Mesothelial cell of epicardium (in vitro differentiated cells): ENCODE results near the gene PLEKHM3. TPM values are rescaled to one million over a fixed set of nuclear protein-coding genes. Genes with fewer than 3 reads are reported as not detected.

Source experiments
- DNase-seq, 2 experiments: peaks; one replicate each; pipeline ENCODE4 v3.0.0; 2021; ENCODE audit warnings: low spot score in 2 of 2; ENCODE audit not compliant: unreplicated experiment in 2 of 2
- H3K27ac Mint-ChIP-seq: 2 replicates; pipeline ENCODE4 v1.8.0; 2021; ENCODE audit warnings: mixed read lengths
- H3K27me3 Mint-ChIP-seq: 2 replicates; pipeline ENCODE4 v1.8.0; 2021; ENCODE audit warnings: low read depth, mixed read lengths
- H3K36me3 Mint-ChIP-seq: 2 replicates; pipeline ENCODE4 v1.8.0; 2021; ENCODE audit warnings: mixed read lengths
- H3K4me1 Mint-ChIP-seq: 2 replicates; pipeline ENCODE4 v1.8.0; 2021; ENCODE audit warnings: mixed read lengths
- H3K4me3 Mint-ChIP-seq: 2 replicates; pipeline ENCODE4 v1.8.0; 2021; ENCODE audit warnings: mild to moderate bottlenecking, moderate library complexity, mixed read lengths
- H3K9me3 Mint-ChIP-seq: 2 replicates; pipeline ENCODE4 v1.8.0; 2021; ENCODE audit warnings: mixed read lengths
- CTCF ChIP-seq: fragments of 200-600 bp; sonication (generic); IDR thresholded peaks from one replicate; pipeline ENCODE4 v1.5.0; 2021; ENCODE audit warnings: antibody characterized with exemption; ENCODE audit not compliant: unreplicated experiment
- total RNA-seq: library from RNA; stranded (reverse); gene quantifications from 3 replicates; pipeline ENCODE4 v1.2.1, GENCODE V29; 2021

PLEKHM3 gene
- total RNA-seq, 1 donor from 2014 or later = 16.2 TPM

GRCh38 chr2:207932106-207932505, 93.2 kb downstream of the PLEKHM3 start:
- no peak for TF ChIP-seq CTCF
- peaks cover 1% of the 10 kb centered on the region for H3K4me1 Mint-ChIP-seq
- H3K9me3 Mint-ChIP-seq = no peaks in the 10 kb centered on the region
- H3K27me3 Mint-ChIP-seq = no peaks in the 10 kb centered on the region
- no peak for DNase-seq
- H3K4me3 Mint-ChIP-seq = no peak overlapping the region
- peaks cover 8% of the 10 kb centered on the region for H3K36me3 Mint-ChIP-seq
- no peak overlapping the region for H3K27ac Mint-ChIP-seq

- Mint-ChIP-seq H3K27ac (no peak overlapping the region), H3K4me3 (no peak overlapping the region), H3K4me1 (peaks cover 15% of the 10 kb centered on the region), H3K27me3 (no peaks in the 10 kb centered on the region), H3K9me3 (no peaks in the 10 kb centered on the region), H3K36me3 (peaks cover 8% of the 10 kb centered on the region)
- TF ChIP-seq CTCF = no peak
- no peak for DNase-seq
Observed at GRCh38 chr2:207930747-207931146, 94.6 kb downstream of the PLEKHM3 start.

GRCh38 chr2:207929923-207930322, 95.4 kb downstream of the PLEKHM3 start:
- TF ChIP-seq CTCF = no peak
- DNase-seq = no peak
- H3K27me3 Mint-ChIP-seq = no peaks in the 10 kb centered on the region
- H3K27ac Mint-ChIP-seq = no peak overlapping the region
- no peaks in the 10 kb centered on the region for H3K9me3 Mint-ChIP-seq
- H3K36me3 Mint-ChIP-seq = peaks cover 8% of the 10 kb centered on the region
- H3K4me1 Mint-ChIP-seq = peaks cover 15% of the 10 kb centered on the region
- no peak overlapping the region for H3K4me3 Mint-ChIP-seq

GRCh38 chr2:207928079-207928478, 97.2 kb downstream of the PLEKHM3 start:
- H3K9me3 Mint-ChIP-seq = no peaks in the 10 kb centered on the region
- no peaks in the 10 kb centered on the region for H3K27me3 Mint-ChIP-seq
- H3K36me3 Mint-ChIP-seq = peaks cover 8% of the 10 kb centered on the region
- DNase-seq = no peak
- peaks cover 15% of the 10 kb centered on the region for H3K4me1 Mint-ChIP-seq
- no peak overlapping the region for H3K4me3 Mint-ChIP-seq
- no peak for TF ChIP-seq CTCF
- no peak overlapping the region for H3K27ac Mint-ChIP-seq

- TF ChIP-seq CTCF = no peak
- Mint-ChIP-seq H3K9me3 (no peaks in the 10 kb centered on the region), H3K27me3 (no peaks in the 10 kb centered on the region), H3K4me1 (peaks cover 15% of the 10 kb centered on the region), H3K27ac (no peak overlapping the region), H3K36me3 (peaks cover 13% of the 10 kb centered on the region), H3K4me3 (no peak overlapping the region)
- DNase-seq = no peak
Observed at GRCh38 chr2:207926989-207927300, 98.4 kb downstream of the PLEKHM3 start.
